Stimulated activated CD4-positive, alpha-beta T cell treated with anti-CD3 and anti-CD28 coated beads, Interleukin-12 subunit alpha, Interleukin-12 subunit beta, amount 100 ng/mL, for 24 hours (primary cell): ENCODE measurements around the gene SSTR4.
"Not testable (repeated sequence)": the region's sequence is repeated elsewhere in the genome, so short reads cannot be mapped to it uniquely, and the experiment has no call there.

Experiments
- DNase-seq, 2 experiments: peaks; one replicate each; pipeline ENCODE4 v3.0.0-alpha.2; 2020; ENCODE audit warnings: low read depth in 2 of 2

Gene SSTR4

DNA sequence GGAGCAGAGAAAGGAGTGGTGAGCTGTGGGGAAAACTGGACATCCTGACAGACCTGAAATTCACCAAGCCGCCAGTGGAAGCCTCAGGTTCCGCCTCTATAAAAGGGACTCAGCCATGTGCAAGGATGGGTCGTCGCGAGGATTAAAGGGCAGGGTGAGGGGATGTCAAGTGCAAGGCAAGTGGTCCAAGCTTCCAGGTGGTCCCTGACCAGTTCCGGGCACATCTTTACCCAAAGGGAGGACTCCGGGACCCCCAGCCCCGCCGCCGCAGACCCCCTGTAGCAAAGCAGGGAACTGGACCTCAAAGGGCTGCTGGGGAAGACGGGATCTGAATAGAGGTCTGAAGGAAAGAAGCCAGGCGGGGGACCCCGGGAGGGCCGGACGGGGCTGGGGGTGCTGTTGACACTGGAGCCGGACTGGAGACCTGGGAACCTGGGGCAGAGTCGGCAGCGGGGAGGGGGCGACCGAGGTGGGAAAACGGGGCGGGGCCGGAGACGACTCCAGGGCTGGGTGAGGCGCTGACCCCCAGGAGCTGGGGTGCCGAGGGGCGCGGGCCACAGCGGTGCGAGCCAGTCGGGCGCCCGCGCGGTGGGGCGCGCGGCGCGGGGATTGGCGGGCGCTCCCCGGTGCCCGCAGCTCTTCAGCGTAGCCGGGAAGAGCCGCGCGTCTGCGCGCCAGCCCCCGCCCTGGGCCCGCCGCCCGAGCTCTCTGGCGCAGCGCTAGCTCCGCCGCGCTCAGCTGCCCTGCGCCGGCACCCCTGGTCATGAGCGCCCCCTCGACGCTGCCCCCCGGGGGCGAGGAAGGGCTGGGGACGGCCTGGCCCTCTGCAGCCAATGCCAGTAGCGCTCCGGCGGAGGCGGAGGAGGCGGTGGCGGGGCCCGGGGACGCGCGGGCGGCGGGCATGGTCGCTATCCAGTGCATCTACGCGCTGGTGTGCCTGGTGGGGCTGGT, at the start of gene SSTR4:
Gene SSTR4, plus strand, starts transcription at position 592 of the 951 bp plus-strand sequence. Its CDS starts 172 bp downstream, at position 764.
- DNase-seq = no peak

GRCh38 chr20:22986601-22987000, 48.5 kb upstream of the SSTR4 start:
- DNase-seq = no peak

GRCh38 chr20:22991424-22991823, 43.7 kb upstream of the SSTR4 start:
- not testable (repeated sequence) for DNase-seq

DNA sequence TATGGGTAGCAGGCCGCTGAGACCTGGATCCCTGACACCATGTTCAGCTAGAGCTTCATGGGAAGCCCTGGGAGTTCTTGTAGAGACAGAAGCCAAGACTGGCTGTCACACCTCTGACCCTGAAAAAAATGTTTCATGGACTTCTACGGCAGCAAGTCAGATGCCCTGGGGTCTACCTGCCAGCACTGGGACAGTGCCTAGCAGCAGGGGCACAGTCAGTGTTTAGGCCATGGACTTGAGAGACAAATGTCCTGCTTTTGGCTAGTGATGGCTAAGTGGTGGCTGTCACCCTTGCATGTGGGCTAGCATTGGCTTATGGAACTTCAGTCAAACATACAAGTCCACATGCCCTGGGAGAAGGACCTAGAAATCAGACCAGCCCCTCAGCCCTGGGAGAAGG, 41.3 kb upstream of the SSTR4 start:
- no peak for DNase-seq

- DNase-seq = no peak
Observed at GRCh38 chr20:22995923-22996322, 39.2 kb upstream of the SSTR4 start.

DNA sequence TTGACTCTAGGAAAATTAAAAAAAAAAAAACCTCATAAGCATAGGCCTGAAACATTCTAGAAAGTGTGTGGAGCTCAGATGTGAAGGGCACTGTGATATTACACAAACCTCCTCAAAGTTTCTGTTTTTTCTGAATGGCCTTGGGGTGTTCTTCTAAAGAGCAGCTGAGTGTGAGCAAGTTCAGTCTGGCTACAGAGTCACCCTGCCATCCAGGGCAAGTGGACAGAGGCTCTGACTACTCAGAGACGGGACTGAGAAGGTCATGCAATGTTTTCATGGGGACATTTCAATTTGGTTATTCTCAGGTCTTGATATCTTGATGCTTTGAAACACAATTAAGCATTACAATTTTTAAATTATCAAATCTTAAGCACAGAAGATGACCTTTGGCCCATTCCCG, 36.6 kb upstream of the SSTR4 start:
- no peak for DNase-seq

DNA sequence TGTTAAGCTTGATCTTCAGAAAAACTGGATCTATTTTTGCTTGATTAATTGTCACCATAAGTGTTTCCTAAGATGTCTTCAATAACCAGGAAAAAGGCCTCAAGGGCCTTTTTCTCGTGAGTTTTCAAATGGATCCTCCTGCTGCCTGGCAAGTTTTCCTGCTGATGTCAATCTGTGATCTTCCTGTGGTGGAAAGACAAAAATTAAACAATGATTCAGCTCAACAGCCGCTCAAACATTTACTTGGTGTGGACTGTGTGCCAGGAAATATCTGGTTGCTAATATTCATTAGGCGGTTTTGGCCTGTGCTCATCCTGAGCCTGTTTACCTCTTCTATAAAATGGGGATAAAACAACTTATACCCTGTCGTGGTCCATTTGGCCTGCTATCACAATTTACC, 35.4 kb upstream of the SSTR4 start:
- DNase-seq = no peak

- DNase-seq = no peak
Observed at GRCh38 chr20:23000232-23000947, 34.7 kb upstream of the SSTR4 start.

GRCh38 chr20:23002276-23002675, 32.8 kb upstream of the SSTR4 start:
- DNase-seq = no peak

DNA sequence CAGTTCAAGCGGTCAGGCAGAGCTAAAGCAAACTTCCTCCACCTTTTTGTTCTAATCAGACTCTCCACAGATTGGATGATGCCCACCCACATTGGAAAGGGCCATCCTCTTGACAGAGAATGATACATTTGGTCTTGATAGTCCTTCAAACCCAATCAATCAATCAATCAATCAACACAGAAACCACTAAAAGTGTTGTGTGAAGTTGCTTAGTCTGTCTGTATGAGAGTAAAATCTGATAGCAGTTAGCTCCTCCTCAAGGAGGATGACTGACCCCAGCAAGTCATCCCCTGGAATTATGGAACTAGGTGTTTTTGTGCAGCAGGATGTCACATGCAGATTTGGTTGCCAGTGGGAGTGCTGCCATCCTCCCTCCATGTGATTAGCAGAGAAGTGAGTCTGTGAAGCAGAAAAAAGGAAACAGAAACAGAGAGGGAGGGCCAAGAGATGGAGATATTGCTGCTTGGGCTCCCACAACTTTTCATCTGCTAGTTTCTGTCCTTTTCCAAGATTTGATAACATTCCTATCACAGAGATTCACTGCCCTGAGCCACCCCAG, 32.0 kb upstream of the SSTR4 start:
- DNase-seq = no peak

GRCh38 chr20:23003881-23004460, 31.1 kb upstream of the SSTR4 start:
- DNase-seq = no peak

GRCh38 chr20:23005776-23006175, 29.3 kb upstream of the SSTR4 start:
- DNase-seq = no peak

GRCh38 chr20:23007462-23007861, 27.6 kb upstream of the SSTR4 start:
- no peak for DNase-seq

- no peak for DNase-seq
Observed at GRCh38 chr20:23007886-23008655, 27.0 kb upstream of the SSTR4 start.

- DNase-seq = no peak
Observed at GRCh38 chr20:23008667-23009066, 26.4 kb upstream of the SSTR4 start.

- DNase-seq = no peak
Observed at GRCh38 chr20:23009636-23010035, 25.5 kb upstream of the SSTR4 start.

GRCh38 chr20:23010096-23010495, 25.0 kb upstream of the SSTR4 start:
- no peak for DNase-seq

DNA sequence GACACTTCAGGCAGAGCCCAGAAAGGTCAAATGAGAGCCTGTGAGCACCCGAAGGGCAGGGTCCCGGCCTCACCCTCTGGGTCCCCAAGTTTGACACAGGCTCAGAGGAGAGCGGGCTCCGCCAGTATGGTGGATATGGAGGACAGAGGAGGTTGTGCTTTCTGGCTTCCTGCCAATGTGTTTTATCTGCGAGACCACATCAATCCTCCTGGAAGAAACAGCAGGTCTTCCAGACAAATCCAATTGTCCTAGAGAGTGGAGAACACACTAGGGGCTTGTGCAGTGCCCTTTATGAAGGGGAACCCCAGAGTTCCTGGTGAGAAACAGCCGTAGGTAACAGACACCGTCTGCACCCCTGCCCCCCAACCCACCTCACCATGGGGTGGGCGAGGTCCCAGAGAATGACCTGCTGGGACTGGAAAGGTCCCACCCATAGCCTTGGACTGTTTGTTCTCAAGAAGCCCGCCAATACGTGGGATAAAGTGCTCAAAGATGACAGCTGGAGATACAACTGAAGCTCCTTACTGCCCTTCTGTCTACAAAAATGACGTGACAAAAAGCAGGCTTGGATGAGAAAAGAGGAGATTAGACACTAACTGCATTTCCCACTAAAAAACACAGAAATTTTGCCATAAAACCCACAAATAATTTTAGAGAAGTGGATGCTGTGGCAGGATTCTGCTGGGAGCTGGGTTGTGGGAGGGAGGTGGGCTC, 23.9 kb upstream of the SSTR4 start:
- no peak for DNase-seq

GRCh38 chr20:23013429-23013828, 21.7 kb upstream of the SSTR4 start:
- no peak for DNase-seq

DNA sequence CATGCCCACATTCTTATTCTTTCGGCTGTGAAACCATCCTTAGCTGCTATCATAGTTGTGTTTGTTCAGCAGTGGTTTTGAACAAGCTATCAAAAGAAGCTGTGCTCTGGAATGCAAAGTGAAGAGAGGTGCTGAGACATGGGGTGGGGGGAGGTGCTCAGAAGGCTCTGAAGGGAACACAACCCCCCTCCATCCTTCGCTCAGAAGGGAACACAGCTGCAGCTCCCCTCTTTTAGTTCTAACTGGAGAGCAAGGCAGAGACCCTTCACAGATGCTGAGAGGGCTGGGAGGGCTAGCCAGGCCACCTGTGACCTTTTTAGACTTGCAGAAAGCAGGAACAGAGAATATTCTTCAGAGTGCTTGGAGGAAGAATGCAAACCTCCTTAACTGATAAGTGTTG, 17.6 kb upstream of the SSTR4 start:
- no peak for DNase-seq

GRCh38 chr20:23018432-23018831, 16.7 kb upstream of the SSTR4 start:
- DNase-seq = no peak
